WERI-Rb-1 (cell line): ENCODE measurements around the gene RAD18.

ENCODE experiments used
- DNase-seq: peaks from one replicate; pipeline ENCODE4 v3.0.0-alpha.2; 2020
- H3K27ac ChIP-seq: fragments of 250-450 bp; sonication (Bioruptor Pico); 2 replicates; pipeline ENCODE4 v1.5.1; 2020; ENCODE audit warnings: mild to moderate bottlenecking, moderate library complexity
- H3K27me3 ChIP-seq: fragments of 250-450 bp; sonication (Bioruptor Pico); 2 replicates; pipeline ENCODE4 v1.5.1; 2021; ENCODE audit warnings: mild to moderate bottlenecking, low read depth, moderate library complexity; ENCODE audit not compliant: insufficient read depth, severe bottlenecking
- H3K36me3 ChIP-seq: fragments of 250-450 bp; sonication (Bioruptor Pico); 2 replicates; pipeline ENCODE4 v1.5.1; 2020; ENCODE audit warnings: mild to moderate bottlenecking, moderate library complexity
- H3K4me3 ChIP-seq: 2 replicates; pipeline ENCODE4 v1.5.1; 2011; ENCODE audit warnings: low read depth, mild to moderate bottlenecking, control low read depth, low read length
- H3K9me3 ChIP-seq: fragments of 250-450 bp; sonication (Bioruptor Pico); 2 replicates; pipeline ENCODE4 v1.5.1; 2021; ENCODE audit warnings: mild to moderate bottlenecking, moderate library complexity; ENCODE audit not compliant: severe bottlenecking
- TF ChIP-seq, protein P1 (sequence below): IDR thresholded peaks from 2 replicates; pipeline ENCODE4 v1.5.1; 2011; ENCODE audit warnings: low read depth, mild to moderate bottlenecking, control low read depth, inconsistent platforms, low read length

RAD18 gene

DNA sequence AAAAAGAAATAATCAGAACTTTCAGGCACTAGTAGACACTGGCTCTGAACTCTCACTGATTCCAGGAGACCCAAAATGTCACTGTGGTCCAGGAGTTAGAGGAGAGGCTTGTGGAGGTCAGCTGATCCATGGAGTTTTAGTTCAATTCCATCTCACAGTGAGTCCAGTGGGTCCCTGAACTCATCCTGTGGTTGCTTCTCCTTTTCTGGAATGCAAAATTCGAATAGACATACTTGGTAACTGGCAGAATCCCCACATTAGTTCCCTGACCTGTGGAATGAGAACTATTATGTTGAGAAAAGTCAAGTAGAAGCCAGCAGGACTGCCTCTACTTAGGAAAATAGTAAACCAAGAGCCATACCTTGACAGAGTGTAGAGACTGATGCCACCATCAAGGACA lies 106.6 kb downstream of the RAD18 start:
- no peak overlapping the region for H3K4me3 ChIP-seq
- no peak for DNase-seq
- no peaks in the 10 kb centered on the region for H3K36me3 ChIP-seq
- TF ChIP-seq, protein P1, sequence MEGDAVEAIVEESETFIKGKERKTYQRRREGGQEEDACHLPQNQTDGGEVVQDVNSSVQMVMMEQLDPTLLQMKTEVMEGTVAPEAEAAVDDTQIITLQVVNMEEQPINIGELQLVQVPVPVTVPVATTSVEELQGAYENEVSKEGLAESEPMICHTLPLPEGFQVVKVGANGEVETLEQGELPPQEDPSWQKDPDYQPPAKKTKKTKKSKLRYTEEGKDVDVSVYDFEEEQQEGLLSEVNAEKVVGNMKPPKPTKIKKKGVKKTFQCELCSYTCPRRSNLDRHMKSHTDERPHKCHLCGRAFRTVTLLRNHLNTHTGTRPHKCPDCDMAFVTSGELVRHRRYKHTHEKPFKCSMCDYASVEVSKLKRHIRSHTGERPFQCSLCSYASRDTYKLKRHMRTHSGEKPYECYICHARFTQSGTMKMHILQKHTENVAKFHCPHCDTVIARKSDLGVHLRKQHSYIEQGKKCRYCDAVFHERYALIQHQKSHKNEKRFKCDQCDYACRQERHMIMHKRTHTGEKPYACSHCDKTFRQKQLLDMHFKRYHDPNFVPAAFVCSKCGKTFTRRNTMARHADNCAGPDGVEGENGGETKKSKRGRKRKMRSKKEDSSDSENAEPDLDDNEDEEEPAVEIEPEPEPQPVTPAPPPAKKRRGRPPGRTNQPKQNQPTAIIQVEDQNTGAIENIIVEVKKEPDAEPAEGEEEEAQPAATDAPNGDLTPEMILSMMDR: no peak
- H3K27me3 ChIP-seq: no peaks in the 10 kb centered on the region
- H3K9me3 ChIP-seq: no peaks in the 10 kb centered on the region
- H3K27ac ChIP-seq: no peak overlapping the region

GRCh38 chr3:8856071-8856470 lies 107.2 kb downstream of the RAD18 start:
- Histone ChIP-seq H3K27ac (no peak overlapping the region), H3K9me3 (no peaks in the 10 kb centered on the region), H3K27me3 (no peaks in the 10 kb centered on the region), H3K4me3 (no peak overlapping the region), H3K36me3 (no peaks in the 10 kb centered on the region)
- no peak for DNase-seq
- TF ChIP-seq, protein P1: no peak

GRCh38 chr3:8854656-8855055 lies 108.6 kb downstream of the RAD18 start:
- Histone ChIP-seq H3K27ac (no peak overlapping the region), H3K9me3 (no peaks in the 10 kb centered on the region), H3K4me3 (no peak overlapping the region), H3K36me3 (no peaks in the 10 kb centered on the region), H3K27me3 (no peaks in the 10 kb centered on the region)
- TF ChIP-seq, protein P1: no peak
- no peak for DNase-seq

GRCh38 chr3:8853081-8853480 lies 110.2 kb downstream of the RAD18 start:
- H3K36me3 ChIP-seq: no peaks in the 10 kb centered on the region
- H3K9me3 ChIP-seq: no peaks in the 10 kb centered on the region
- no peaks in the 10 kb centered on the region for H3K27me3 ChIP-seq
- TF ChIP-seq, protein P1: no peak
- no peak overlapping the region for H3K4me3 ChIP-seq
- H3K27ac ChIP-seq: no peak overlapping the region
- no peak for DNase-seq

- Histone ChIP-seq H3K9me3 (no peaks in the 10 kb centered on the region), H3K27me3 (no peaks in the 10 kb centered on the region), H3K27ac (no peak overlapping the region), H3K36me3 (no peaks in the 10 kb centered on the region), H3K4me3 (no peak overlapping the region)
- TF ChIP-seq, protein P1: no peak
- DNase-seq: no peak
Observed at GRCh38 chr3:8852511-8852910, 110.8 kb downstream of the RAD18 start.

GRCh38 chr3:8851703-8852102 lies 111.6 kb downstream of the RAD18 start:
- no peak for DNase-seq
- no peak overlapping the region for H3K4me3 ChIP-seq
- TF ChIP-seq, protein P1: no peak
- no peak overlapping the region for H3K27ac ChIP-seq
- no peaks in the 10 kb centered on the region for H3K27me3 ChIP-seq
- no peaks in the 10 kb centered on the region for H3K9me3 ChIP-seq
- no peaks in the 10 kb centered on the region for H3K36me3 ChIP-seq
